GDM1 (cell line): ENCODE results near the gene CACYBP.
A peak's percentile ranks its signal among the peaks of the same experiment; 100 is the strongest.

Experiments used
- DNase-seq: peaks from one replicate; lab custom pipeline; 2025; lab: John Stamatoyannopoulos, UW

CACYBP gene

GRCh38 chr1:174999936-175000696 lies at the start of gene CACYBP:
CACYBP (plus strand) TSS chr1:174999947; CDS start chr1:175000181, 234 bp downstream.
- DNase-seq: no peak

GRCh38 chr1:174953285-174954072 lies 46.3 kb upstream of the CACYBP start:
- no peak for DNase-seq

GRCh38 chr1:174954073-174954460 lies 45.7 kb upstream of the CACYBP start:
- DNase-seq: no peak

GRCh38 chr1:174954671-174955669 lies 44.8 kb upstream of the CACYBP start:
- no peak for DNase-seq

GRCh38 chr1:174956086-174956485 lies 43.7 kb upstream of the CACYBP start:
- DNase-seq: no peak

- no peak for DNase-seq
These were observed 42.8 kb upstream of the CACYBP start for GRCh38 chr1:174956976-174957375.

- no peak for DNase-seq
These were observed 41.9 kb upstream of the CACYBP start for GRCh38 chr1:174957829-174958228.

- DNase-seq: no peak
These were observed 41.4 kb upstream of the CACYBP start for GRCh38 chr1:174958396-174958795.

- no peak for DNase-seq
These were observed 39.4 kb upstream of the CACYBP start for GRCh38 chr1:174960362-174960761.

- DNase-seq: no peak
These were observed 36.1 kb upstream of the CACYBP start for GRCh38 chr1:174963529-174964125.

- DNase-seq: no peak
These were observed 35.3 kb upstream of the CACYBP start for GRCh38 chr1:174964261-174964971.

- DNase-seq: no peak
These were observed 34.8 kb upstream of the CACYBP start for GRCh38 chr1:174964972-174965361.

- DNase-seq: peak; percentile 19
These were observed 34.3 kb upstream of the CACYBP start for GRCh38 chr1:174965362-174966007.

GRCh38 chr1:174966008-174966572 lies 33.7 kb upstream of the CACYBP start:
- DNase-seq: no peak

- no peak for DNase-seq
These were observed 31.7 kb upstream of the CACYBP start for GRCh38 chr1:174967845-174968705.

GRCh38 chr1:174968750-174969244 lies 30.9 kb upstream of the CACYBP start:
- DNase-seq: peak; percentile 7

GRCh38 chr1:174969977-174970376 lies 29.8 kb upstream of the CACYBP start:
- DNase-seq: no peak

- no peak for DNase-seq
These were observed 28.3 kb upstream of the CACYBP start for GRCh38 chr1:174971466-174971865.

- DNase-seq: no peak
These were observed 27.8 kb upstream of the CACYBP start for GRCh38 chr1:174971902-174972301.
